Measurements from ENCODE around the gene FAM210B.

DNA sequence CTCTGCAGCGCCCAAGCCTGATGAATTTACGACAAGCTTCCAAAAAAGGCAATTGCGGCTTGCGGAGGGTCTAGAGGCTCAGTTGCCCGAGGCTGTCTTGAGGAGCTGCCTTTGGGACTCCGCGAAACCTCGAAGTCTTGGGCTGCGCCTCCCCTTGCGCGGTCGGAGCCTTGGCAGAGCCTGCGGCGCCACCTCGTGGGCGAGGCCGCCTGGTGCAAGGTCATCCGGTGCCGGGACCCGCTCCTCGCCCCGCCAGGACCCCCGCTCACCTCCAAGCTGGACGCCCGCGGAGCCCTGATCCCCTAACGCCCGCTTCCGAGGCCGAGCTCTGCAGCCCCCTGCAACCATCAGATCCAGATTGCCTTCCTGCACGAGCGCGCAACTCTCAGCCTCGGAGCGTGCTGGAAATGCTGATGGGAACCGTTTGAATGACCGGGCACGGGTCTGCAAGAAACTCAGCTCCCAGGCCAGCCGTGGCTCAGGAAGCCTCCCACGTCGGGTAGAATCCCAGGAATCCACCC lies 14.9 kb upstream of the FAM210B start:
- no peak for TF ChIP-seq EZH2 (IDR thresholded peaks at IDR 0.05; ENCODE audit: low read length, unreplicated experiment)
- TF ChIP-seq EZH2phosphoT487 (IDR thresholded peaks at IDR 0.05; ENCODE audit: borderline replicate concordance, low read length), result no peak
